H1 (cell line): Measurements from ENCODE around the gene WNT3A. TPM values are rescaled to one million over a fixed set of nuclear protein-coding genes. Genes with fewer than 3 reads are reported as not detected.

Source experiments
- CBX8 ChIP-seq: fragments of 300-800, 300-1000 bp; sonication (generic); IDR thresholded peaks from 2 replicates; pipeline ENCODE4 v1.7.1; 2016; ENCODE audit warnings: low read depth, low read length, borderline replicate concordance
- E2F6 ChIP-seq: IDR thresholded peaks from 2 replicates; pipeline ENCODE4 v1.6.1; 2012; ENCODE audit warnings: inconsistent platforms
- EP300 ChIP-seq, 2 experiments: IDR thresholded peaks; 1 replicate in 1 of 2; 2 replicates in 1 of 2; pipeline ENCODE4 v1.6.1; 2011 to 2012; ENCODE audit warnings: low read depth in 2 of 2, low read length in 2 of 2, mild to moderate bottlenecking in 2 of 2, borderline replicate concordance in 1 of 2, inconsistent platforms in 1 of 2, moderate library complexity in 1 of 2
- EZH2 ChIP-seq: fragments of 200-600 bp; sonication (generic); IDR thresholded peaks from 2 replicates; pipeline ENCODE4 v1.7.1; 2012; ENCODE audit warnings: low read depth, mild to moderate bottlenecking, moderate library complexity, low read length, inconsistent platforms; ENCODE audit not compliant: severe bottlenecking
- MAX ChIP-seq: IDR thresholded peaks from 2 replicates; pipeline ENCODE4 v1.6.1; 2012; ENCODE audit warnings: inconsistent platforms
- RBBP5 ChIP-seq: IDR thresholded peaks from 2 replicates; pipeline ENCODE4 v1.7.1; 2012; ENCODE audit warnings: low read depth, mild to moderate bottlenecking, inconsistent platforms, low read length, moderate library complexity, borderline replicate concordance
- ZNF274 ChIP-seq: IDR thresholded peaks from 2 replicates; pipeline ENCODE4 v1.7.0; 2012; ENCODE audit warnings: low read length, borderline replicate concordance; ENCODE audit errors: extremely low read depth
- polyA plus RNA-seq, 7 experiments: library from polyadenylated mRNA; depleted of rRNA in 3 of 7; stranded (reverse) in 5 of 7; unstranded in 2 of 7; fragments of >200 nt in 5 of 7; fragments of 200-250 nt in 2 of 7; gene quantifications; 1 replicate in 5 of 7; 2 replicates in 1 of 7; 4 replicates in 1 of 7; pipeline versions ENCODE4 v1.2.1 to v1.2.3, GENCODE V29; 2011 to 2013; ENCODE audit warnings: missing spikeins in 2 of 7, mixed read lengths in 2 of 7
- total RNA-seq: library from RNA; stranded (reverse); fragmentation: NEBNext Ultra II Directional; extraction: Animal tissue kit (Norgen Biotek cat#: 25700); gene quantifications from 2 replicates; pipeline ENCODE4 v1.2.1, GENCODE V29; 2021

The WNT3A gene
- total and polyA plus RNA-seq, 2 of the 8 experiments (the other 6 are each of a cell fraction or from before 2014, with no cell fraction given), result 0.08 to 0.19 TPM

- TF ChIP-seq E2F6 (no peak), CBX8 (no peak), ZNF274 (no peak), EZH2 (no peak), EP300 (IDR thresholded peaks at IDR 0.05; ENCODE audit: borderline replicate concordance in 1 of 2, low read depth in 2 of 2, low read length in 2 of 2) (no peak), RBBP5 (no peak), MAX (no peak)
Observed at GRCh38 chr1:228047183-228047466, 40.3 kb downstream of the WNT3A start (continued).
